GM12875 (cell line): ENCODE data around the gene STAMBPL1.

Source experiments
- H3K4me3 ChIP-seq: one replicate; pipeline ENCODE4 v1.5.1; 2011; ENCODE audit warnings: low read depth, low read length, control low read depth
- CTCF ChIP-seq: IDR thresholded peaks from 2 replicates; pipeline ENCODE4 v1.5.1; 2011; ENCODE audit warnings: low read depth, mild to moderate bottlenecking, control low read depth, inconsistent platforms, low read length, moderate library complexity, borderline replicate concordance; ENCODE audit not compliant: insufficient read depth

The STAMBPL1 gene

GRCh38 chr10:88843171-88843570 lies 36.9 kb upstream of the STAMBPL1 start:
- TF ChIP-seq CTCF = no peak
- no peak overlapping the region for H3K4me3 ChIP-seq

- H3K4me3 ChIP-seq = no peak overlapping the region
- no peak for TF ChIP-seq CTCF
These were observed 31.5 kb upstream of the STAMBPL1 start for GRCh38 chr10:88848499-88848898.

DNA sequence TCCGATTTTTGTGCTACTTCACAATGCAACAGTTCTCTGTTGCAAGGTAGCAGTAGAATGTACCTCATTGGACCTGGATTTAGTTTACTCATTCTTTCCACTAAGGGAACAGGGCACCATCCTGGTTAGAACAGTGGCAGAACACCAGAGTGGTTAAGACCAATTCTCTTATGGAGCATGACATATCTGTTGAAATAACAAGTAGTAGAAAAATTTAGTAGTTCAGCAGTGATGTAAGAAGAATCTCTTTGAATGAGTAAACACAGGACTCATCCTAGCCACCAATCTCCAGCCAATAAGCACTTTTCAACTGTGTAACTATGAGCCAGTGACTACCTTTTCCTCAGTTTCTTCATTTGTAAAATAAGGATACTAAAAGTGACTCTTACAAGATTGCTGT lies 30.8 kb upstream of the STAMBPL1 start:
- no peak overlapping the region for H3K4me3 ChIP-seq
- no peak for TF ChIP-seq CTCF

DNA sequence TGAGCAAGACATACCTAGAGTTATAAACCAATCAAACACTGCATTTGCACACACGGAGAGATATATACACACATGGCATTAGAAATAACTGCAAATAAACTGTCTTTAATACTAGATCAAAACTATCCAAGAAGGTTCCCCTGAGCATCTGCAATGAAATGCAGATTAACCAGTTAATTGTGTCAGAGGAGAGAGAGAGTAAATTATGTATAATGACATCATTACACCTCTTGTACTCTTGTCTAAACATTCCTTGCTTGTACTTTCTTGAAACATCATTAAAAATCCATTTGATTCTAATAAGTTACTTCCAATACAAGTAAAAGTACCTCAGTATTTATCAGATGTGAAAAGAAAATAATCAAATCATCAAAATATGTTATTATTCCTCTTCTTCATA lies 29.3 kb upstream of the STAMBPL1 start:
- no peak for TF ChIP-seq CTCF
- no peak overlapping the region for H3K4me3 ChIP-seq

GRCh38 chr10:88851706-88852105 lies 28.3 kb upstream of the STAMBPL1 start, which contains the start of gene ANKRD22:
TSS of gene ANKRD22 (minus strand) at chr10:88851844. CDS start at chr10:88851607, 237 bp downstream.
- TF ChIP-seq CTCF = no peak
- no peak within 1 kb of the TSS for H3K4me3 ChIP-seq

GRCh38 chr10:88852327-88852726 lies 27.7 kb upstream of the STAMBPL1 start:
- TF ChIP-seq CTCF = no peak

DNA sequence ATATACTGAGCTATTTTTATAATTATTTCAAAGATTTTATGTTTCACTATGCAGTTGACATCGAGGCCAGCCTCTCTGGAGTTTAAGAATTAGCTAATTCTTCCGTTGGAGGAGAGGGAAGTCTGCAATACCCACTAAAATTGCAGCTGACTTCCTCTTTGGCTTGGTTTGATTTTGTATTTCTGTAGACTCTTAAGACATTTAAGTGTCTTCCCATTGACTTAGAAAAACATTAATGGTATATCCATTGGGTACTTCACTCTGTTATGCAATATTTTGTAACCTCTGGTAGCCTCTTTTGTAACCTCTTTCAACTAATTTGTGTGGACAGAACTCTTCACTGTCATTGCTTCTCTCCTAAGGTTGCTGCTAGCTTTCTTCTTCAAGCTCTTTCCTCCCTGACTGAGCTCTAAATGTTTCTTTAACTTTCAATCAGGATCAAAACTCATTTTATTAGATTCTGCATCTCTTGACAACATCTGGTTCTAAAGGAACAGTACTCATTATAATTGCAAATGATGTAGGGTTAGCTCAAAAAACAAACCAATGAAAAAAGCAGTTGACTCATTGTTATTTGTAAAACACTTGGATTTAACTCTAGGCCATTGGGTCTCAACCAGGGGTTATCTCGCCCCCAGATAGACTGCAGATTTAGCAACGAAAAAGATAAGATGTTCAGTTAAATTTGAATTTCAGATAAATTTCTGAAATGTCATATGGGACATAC lies 26.7 kb upstream of the STAMBPL1 start:
- no peak overlapping the region for H3K4me3 ChIP-seq
- no peak for TF ChIP-seq CTCF

More at GRCh38 chr10:88852327-88852726, 27.7 kb upstream of the STAMBPL1 start:
- H3K4me3 ChIP-seq = no peak overlapping the region
